Gastrocnemius medialis (tissue), 4 donors: ENCODE results near the gene ATP10B.

Experiments
- POLR2A ChIP-seq, 2 donors: fragments of 450-650 bp; IDR thresholded peaks; one replicate each; pipeline ENCODE4 v1.6.1; 2017; ENCODE audit warnings: antibody characterized with exemption in 2 of 2, mild to moderate bottlenecking in 2 of 2, moderate library complexity in 2 of 2
- TF ChIP-seq, protein P1 (sequence below), 5 experiments: fragments of 450-650 bp in 3 of 5; fragments of 200-600 bp in 2 of 5; sonication (generic) in 2 of 5; IDR thresholded peaks in 4 of 5; conservative IDR thresholded peaks in 1 of 5; 1 replicate in 4 of 5; 2 replicates in 1 of 5; pipeline ENCODE4 v1.5.1; 2016 to 2019; ENCODE audit warnings: antibody characterized with exemption in 5 of 5, mild to moderate bottlenecking in 3 of 5, moderate library complexity in 3 of 5

- TF ChIP-seq, protein P1, sequence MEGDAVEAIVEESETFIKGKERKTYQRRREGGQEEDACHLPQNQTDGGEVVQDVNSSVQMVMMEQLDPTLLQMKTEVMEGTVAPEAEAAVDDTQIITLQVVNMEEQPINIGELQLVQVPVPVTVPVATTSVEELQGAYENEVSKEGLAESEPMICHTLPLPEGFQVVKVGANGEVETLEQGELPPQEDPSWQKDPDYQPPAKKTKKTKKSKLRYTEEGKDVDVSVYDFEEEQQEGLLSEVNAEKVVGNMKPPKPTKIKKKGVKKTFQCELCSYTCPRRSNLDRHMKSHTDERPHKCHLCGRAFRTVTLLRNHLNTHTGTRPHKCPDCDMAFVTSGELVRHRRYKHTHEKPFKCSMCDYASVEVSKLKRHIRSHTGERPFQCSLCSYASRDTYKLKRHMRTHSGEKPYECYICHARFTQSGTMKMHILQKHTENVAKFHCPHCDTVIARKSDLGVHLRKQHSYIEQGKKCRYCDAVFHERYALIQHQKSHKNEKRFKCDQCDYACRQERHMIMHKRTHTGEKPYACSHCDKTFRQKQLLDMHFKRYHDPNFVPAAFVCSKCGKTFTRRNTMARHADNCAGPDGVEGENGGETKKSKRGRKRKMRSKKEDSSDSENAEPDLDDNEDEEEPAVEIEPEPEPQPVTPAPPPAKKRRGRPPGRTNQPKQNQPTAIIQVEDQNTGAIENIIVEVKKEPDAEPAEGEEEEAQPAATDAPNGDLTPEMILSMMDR (IDR thresholded peaks at IDR 0.05 in 4 of 5, conservative IDR thresholded peaks at IDR 0.05 in 1 of 5): no peak
- no peak for TF ChIP-seq POLR2A (IDR thresholded peaks at IDR 0.05)
Measured at GRCh38 chr5:160679567-160680309, 172.3 kb downstream of the ATP10B start.
